ENCODE data around the gene NOP9. TPM values are rescaled to one million over a fixed set of nuclear protein-coding genes. Genes with fewer than 3 reads are reported as not detected.

Gene NOP9
- total and polyA plus RNA-seq, 9 of the 15 experiments (the other 6 are each of a cell fraction or from before 2014, with no cell fraction given) = 1.0 to 27.9 (median 15.1) TPM

- TF ChIP-seq C11orf30 (IDR thresholded peaks at IDR 0.05; ENCODE audit: low read depth) (peak; percentile 95), MXI1 (IDR thresholded peaks at IDR 0.05; ENCODE audit: low read depth, low read length) (peak; percentile 89), CREB5 (CRISPR knock-in tag; IDR thresholded peaks at IDR 0.05) (no peak), ZNF551 (CRISPR knock-in tag; IDR thresholded peaks at IDR 0.05) (no peak), SP1 (CRISPR knock-in tag; IDR thresholded peaks at IDR 0.05) (peak; percentile 77; the same call in 1 of the 2 replicates), BRCA1 (IDR thresholded peaks at IDR 0.05) (no peak), BRCA1 (CRISPR knock-in tag; IDR thresholded peaks at IDR 0.05) (no peak), MAZ (CRISPR knock-in tag; conservative IDR thresholded peaks at IDR 0.05 in 1 of 2, IDR thresholded peaks at IDR 0.05 in 1 of 2) (peak in 1 of 2 experiments; percentile 80; a peak in 2 of 4 replicates), SRF (CRISPR knock-in tag; IDR thresholded peaks at IDR 0.05) (0 out of 4 replicates have a peak, but pooled peaks of 1 of the 2 experiments have one; percentile 28), POLR2AphosphoS5 (IDR thresholded peaks at IDR 0.05; ENCODE audit: control insufficient read depth, insufficient read depth, low read depth, low read length) (peak; percentile 55; the same call in 1 of the 2 replicates), POLR2B (IDR thresholded peaks at IDR 0.05; ENCODE audit: low read depth, partially characterized antibody) (no peak), NELFE (IDR thresholded peaks at IDR 0.05; ENCODE audit: insufficient read depth, insufficient read length) (no peak), ZNF282 (CRISPR knock-in tag; IDR thresholded peaks at IDR 0.05) (no peak), MYC (IDR thresholded peaks at IDR 0.05; ENCODE audit: low read depth, low read length) (peak; percentile 74), MYC (CRISPR knock-in tag; IDR thresholded peaks at IDR 0.05; ENCODE audit: borderline replicate concordance, low read depth) (no peak), CREM (IDR thresholded peaks at IDR 0.05; ENCODE audit: low read depth) (peak; percentile 100), SREBF2 (CRISPR knock-in tag; IDR thresholded peaks at IDR 0.05) (no peak), ZBTB11 (CRISPR knock-in tag; IDR thresholded peaks at IDR 0.05) (peak in 1 of 3 experiments; percentile 69; a peak in 2 of 6 replicates), ELF1 (tag; IDR thresholded peaks at IDR 0.05) (peak; percentile 59), HCFC1 (IDR thresholded peaks at IDR 0.05; ENCODE audit: low read depth, low read length) (peak; percentile 84), ATF6 (CRISPR knock-in tag; IDR thresholded peaks at IDR 0.05) (no peak)
Observed at GRCh38 chr14:24299255-24300191, at the start of gene NOP9, which contains the start of gene DHRS1 (continued).
